Measurements from ENCODE around the gene UBAP2L. TPM values are rescaled to one million over a fixed set of nuclear protein-coding genes. Genes with fewer than 3 reads are reported as not detected.

Gene UBAP2L
- polyA plus RNA-seq, 1 donor (not counting 4 experiments of a cell fraction or from before 2014, with no cell fraction given): 198 TPM

- no peak overlapping the region for H3K4me3 ChIP-seq (ENCODE audit: control insufficient read depth in 2 of 3, extremely low read depth in 1 of 3, insufficient read depth in 2 of 3, low read depth in 1 of 3, low read length in 3 of 3)
- H4K20me1 ChIP-seq (ENCODE audit: control insufficient read depth, extremely low read depth, insufficient read depth, low read length): no peaks in the 10 kb centered on the region
Observed at GRCh38 chr1:154263465-154264332, 42.9 kb downstream of the UBAP2L start.

GRCh38 chr1:154264454-154264853 lies 43.7 kb downstream of the UBAP2L start:
- DNase-seq (ENCODE audit: low read depth, low spot score) (no peak), FAIRE-seq (no peak)
- Histone ChIP-seq H4K20me1 (ENCODE audit: control insufficient read depth, extremely low read depth, insufficient read depth, low read length) (no peaks in the 10 kb centered on the region), H3K9me3 (ENCODE audit: control insufficient read depth, low read depth, low read length) (no peaks in the 10 kb centered on the region), H3K4me1 (ENCODE audit: control insufficient read depth, extremely low read depth, insufficient read depth, low read length) (no peaks in the 10 kb centered on the region), H3K27me3 (ENCODE audit: control insufficient read depth, extremely low read depth, insufficient read depth, low read length) (no peaks in the 10 kb centered on the region), H3K9ac (ENCODE audit: control insufficient read depth, extremely low read depth, insufficient read depth, low read length) (no peak overlapping the region), H3K4me2 (ENCODE audit: control insufficient read depth, extremely low read depth, insufficient read depth, low read depth, low read length) (no peak overlapping the region), H3K4me3 (ENCODE audit: control insufficient read depth in 2 of 3, extremely low read depth in 1 of 3, insufficient read depth in 2 of 3, low read depth in 1 of 3, low read length in 3 of 3) (no peak overlapping the region), H3K27ac (ENCODE audit: control insufficient read depth, insufficient read depth, low read length) (no peak overlapping the region), H3K79me2 (ENCODE audit: control insufficient read depth, insufficient read depth, low read length) (no peaks in the 10 kb centered on the region), H3K36me3 (ENCODE audit: control insufficient read depth in 2 of 2, extremely low read depth in 1 of 2, insufficient read depth in 2 of 2, low read length in 2 of 2) (peaks cover 51 to 52% of the 10 kb centered on the region in 2 experiments), H3K9me1 (ENCODE audit: control insufficient read depth, extremely low read depth, insufficient read depth, low read length) (no peaks in the 10 kb centered on the region), H2AFZ (ENCODE audit: control insufficient read depth, low read length) (no peak overlapping the region)
- dilution Hi-C loops (cut with MboI; ENCODE audit: extremely low pct_ligation_motif_present, low sequenced_read_pairs): no loop called here
- TF ChIP-seq EZH2 (IDR thresholded peaks at IDR 0.05; ENCODE audit: low read length): no peak
- no peak for TF ChIP-seq CTCF (optimal IDR thresholded peaks at IDR 0.05 in 1 of 3, IDR thresholded peaks at IDR 0.05 in 1 of 3, conservative IDR thresholded peaks at IDR 0.05 in 1 of 3; ENCODE audit: extremely low read depth in 1 of 3, insufficient read depth in 2 of 3, low read length in 3 of 3)

More at GRCh38 chr1:154263465-154264332, 42.9 kb downstream of the UBAP2L start:
- Histone ChIP-seq H3K9ac (ENCODE audit: control insufficient read depth, extremely low read depth, insufficient read depth, low read length) (no peak overlapping the region), H3K27me3 (ENCODE audit: control insufficient read depth, extremely low read depth, insufficient read depth, low read length) (no peaks in the 10 kb centered on the region), H3K9me3 (ENCODE audit: control insufficient read depth, low read depth, low read length) (no peaks in the 10 kb centered on the region), H3K4me2 (ENCODE audit: control insufficient read depth, extremely low read depth, insufficient read depth, low read depth, low read length) (no peak overlapping the region), H3K9me1 (ENCODE audit: control insufficient read depth, extremely low read depth, insufficient read depth, low read length) (no peaks in the 10 kb centered on the region), H2AFZ (ENCODE audit: control insufficient read depth, low read length) (no peak overlapping the region), H3K79me2 (ENCODE audit: control insufficient read depth, insufficient read depth, low read length) (no peaks in the 10 kb centered on the region), H3K36me3 (ENCODE audit: control insufficient read depth in 2 of 2, extremely low read depth in 1 of 2, insufficient read depth in 2 of 2, low read length in 2 of 2) (peaks cover 47 to 53% of the 10 kb centered on the region in 2 experiments), H3K4me1 (ENCODE audit: control insufficient read depth, extremely low read depth, insufficient read depth, low read length) (no peaks in the 10 kb centered on the region), H3K27ac (ENCODE audit: control insufficient read depth, insufficient read depth, low read length) (no peak overlapping the region)
- TF ChIP-seq CTCF (optimal IDR thresholded peaks at IDR 0.05 in 1 of 3, IDR thresholded peaks at IDR 0.05 in 1 of 3, conservative IDR thresholded peaks at IDR 0.05 in 1 of 3; ENCODE audit: extremely low read depth in 1 of 3, insufficient read depth in 2 of 3, low read length in 3 of 3) (no peak), EZH2 (IDR thresholded peaks at IDR 0.05; ENCODE audit: low read length) (no peak)
- DNase-seq (ENCODE audit: low read depth, low spot score): no peak
- dilution Hi-C loops (cut with MboI; ENCODE audit: extremely low pct_ligation_motif_present, low sequenced_read_pairs): no loop called here
- peak; percentile 48 for FAIRE-seq

Data from keratinocyte (primary cell).